ENCODE measurements around the gene RANBP10. TPM values are rescaled to one million over a fixed set of nuclear protein-coding genes. Genes with fewer than 3 reads are reported as not detected.

RANBP10 gene
- total and polyA plus RNA-seq, 2 experiments from 2014 or later: 9.0 to 13.6 TPM

DNA sequence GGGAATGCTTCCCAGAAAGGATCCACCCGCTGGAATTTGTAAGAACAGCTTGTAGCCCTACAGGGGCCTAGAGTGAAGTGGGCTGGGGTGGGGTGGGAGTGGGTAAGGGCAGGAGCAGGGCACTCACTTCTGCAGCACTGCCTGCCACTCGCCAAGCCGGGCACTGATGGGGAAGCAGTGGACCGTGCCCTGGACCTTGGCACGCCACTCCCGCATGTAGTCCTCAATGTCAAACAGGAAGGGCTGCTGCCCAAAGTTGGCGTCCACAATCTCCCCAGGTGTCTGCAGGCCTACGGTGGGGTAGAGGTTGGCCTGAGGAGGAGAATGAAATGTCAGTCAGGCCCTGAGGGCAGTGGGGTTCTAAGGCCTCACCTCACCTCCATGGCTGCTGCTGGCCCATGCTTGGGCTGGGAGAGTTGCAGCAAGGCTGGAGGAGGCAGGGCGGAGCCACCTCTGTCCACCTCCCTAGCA lies 71.6 kb downstream of the RANBP10 start (continued):
- TF ChIP-seq, protein P1, sequence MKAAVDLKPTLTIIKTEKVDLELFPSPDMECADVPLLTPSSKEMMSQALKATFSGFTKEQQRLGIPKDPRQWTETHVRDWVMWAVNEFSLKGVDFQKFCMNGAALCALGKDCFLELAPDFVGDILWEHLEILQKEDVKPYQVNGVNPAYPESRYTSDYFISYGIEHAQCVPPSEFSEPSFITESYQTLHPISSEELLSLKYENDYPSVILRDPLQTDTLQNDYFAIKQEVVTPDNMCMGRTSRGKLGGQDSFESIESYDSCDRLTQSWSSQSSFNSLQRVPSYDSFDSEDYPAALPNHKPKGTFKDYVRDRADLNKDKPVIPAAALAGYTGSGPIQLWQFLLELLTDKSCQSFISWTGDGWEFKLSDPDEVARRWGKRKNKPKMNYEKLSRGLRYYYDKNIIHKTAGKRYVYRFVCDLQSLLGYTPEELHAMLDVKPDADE (IDR thresholded peaks at IDR 0.05): no peak
- TF ChIP-seq EZH2 (IDR thresholded peaks at IDR 0.05; ENCODE audit: low read depth, unreplicated experiment) (no peak), ZNF114 (CRISPR knock-in tag; IDR thresholded peaks at IDR 0.05) (no peak), STAT1 (IDR thresholded peaks at IDR 0.05; ENCODE audit: unreplicated experiment) (no peak), EZH2phosphoT487 (IDR thresholded peaks at IDR 0.05; ENCODE audit: unreplicated experiment) (no peak), POLR2AphosphoS5 (IDR thresholded peaks at IDR 0.05; ENCODE audit: low read depth) (no peak)
- TF ChIP-seq, protein P2, sequence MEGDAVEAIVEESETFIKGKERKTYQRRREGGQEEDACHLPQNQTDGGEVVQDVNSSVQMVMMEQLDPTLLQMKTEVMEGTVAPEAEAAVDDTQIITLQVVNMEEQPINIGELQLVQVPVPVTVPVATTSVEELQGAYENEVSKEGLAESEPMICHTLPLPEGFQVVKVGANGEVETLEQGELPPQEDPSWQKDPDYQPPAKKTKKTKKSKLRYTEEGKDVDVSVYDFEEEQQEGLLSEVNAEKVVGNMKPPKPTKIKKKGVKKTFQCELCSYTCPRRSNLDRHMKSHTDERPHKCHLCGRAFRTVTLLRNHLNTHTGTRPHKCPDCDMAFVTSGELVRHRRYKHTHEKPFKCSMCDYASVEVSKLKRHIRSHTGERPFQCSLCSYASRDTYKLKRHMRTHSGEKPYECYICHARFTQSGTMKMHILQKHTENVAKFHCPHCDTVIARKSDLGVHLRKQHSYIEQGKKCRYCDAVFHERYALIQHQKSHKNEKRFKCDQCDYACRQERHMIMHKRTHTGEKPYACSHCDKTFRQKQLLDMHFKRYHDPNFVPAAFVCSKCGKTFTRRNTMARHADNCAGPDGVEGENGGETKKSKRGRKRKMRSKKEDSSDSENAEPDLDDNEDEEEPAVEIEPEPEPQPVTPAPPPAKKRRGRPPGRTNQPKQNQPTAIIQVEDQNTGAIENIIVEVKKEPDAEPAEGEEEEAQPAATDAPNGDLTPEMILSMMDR (conservative IDR thresholded peaks at IDR 0.05; ENCODE audit: low read depth in 2 of 2): no peak

DNA sequence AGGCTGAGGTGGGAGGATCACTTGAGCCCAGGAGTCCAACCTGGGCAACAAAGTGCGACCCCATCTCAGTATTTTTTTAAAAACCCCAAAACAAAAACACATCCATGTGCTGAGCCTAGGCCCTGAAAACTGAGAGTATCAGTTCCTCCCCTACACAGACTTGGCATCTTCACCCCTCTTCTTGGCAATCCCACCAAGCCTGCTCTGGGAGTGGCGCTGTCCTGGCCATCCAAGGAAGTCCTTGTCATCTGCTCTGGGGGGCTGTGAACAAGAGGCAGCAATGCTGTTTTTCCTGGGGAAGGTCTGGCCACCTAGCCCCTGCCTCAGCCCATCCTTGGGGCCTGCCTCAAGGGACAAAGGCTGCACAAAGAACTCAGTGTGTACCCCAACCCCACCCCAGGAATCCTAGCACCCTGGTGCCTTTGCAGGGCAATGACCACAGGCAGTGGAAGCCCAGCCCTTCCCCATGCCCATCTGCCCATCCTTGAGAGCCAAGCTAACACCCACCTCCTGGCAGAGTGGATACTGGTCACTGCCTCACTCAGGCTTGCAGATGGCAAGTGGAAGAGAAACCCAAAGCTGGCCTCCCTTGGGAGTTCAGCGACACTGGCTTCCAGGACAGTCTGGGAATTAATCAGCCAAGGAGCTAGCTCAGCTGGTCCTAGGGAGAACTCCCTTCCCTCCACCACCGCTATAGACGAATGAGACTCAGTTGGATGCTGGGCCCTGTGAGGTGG lies 72.5 kb downstream of the RANBP10 start:
- Mint-ChIP-seq H3K4me1 (no peaks in the 10 kb centered on the region), H3K36me3 (ENCODE audit: low read depth) (peaks cover 10% of the 10 kb centered on the region), H3K4me3 (no peak overlapping the region), H3K27ac (no peak overlapping the region), H3K27me3 (ENCODE audit: insufficient read depth, low read depth, poor library complexity) (peaks cover 1% of the 10 kb centered on the region), H3K9me3 (no peaks in the 10 kb centered on the region; the same call in 2 of the 3 replicates)
- Histone ChIP-seq H3K36me3 (ENCODE audit: insufficient read depth) (no peaks in the 10 kb centered on the region), H2AFZ (no peak overlapping the region), H3K4me3 (no peak overlapping the region), H3K79me2 (replicated peaks; ENCODE audit: insufficient read depth) (no peaks in the 10 kb centered on the region), H3F3A (replicated peaks; ENCODE audit: low read depth) (no peaks in the 10 kb centered on the region), H4K20me1 (replicated peaks; ENCODE audit: insufficient read depth) (no peaks in the 10 kb centered on the region), H3K9me2 (ENCODE audit: insufficient read depth) (no peaks in the 10 kb centered on the region), H3K4me1 (ENCODE audit: insufficient read depth) (no peaks in the 10 kb centered on the region), H3K27ac (ENCODE audit: low read depth) (no peak overlapping the region), H3K27me3 (ENCODE audit: insufficient read depth) (no peaks in the 10 kb centered on the region), H3K4me2 (no peak overlapping the region)
- ATAC-seq (no peak), DNase-seq (ENCODE audit: low spot score) (no peak)
- TF ChIP-seq STAT1 (IDR thresholded peaks at IDR 0.05; ENCODE audit: unreplicated experiment) (no peak), EZH2 (IDR thresholded peaks at IDR 0.05; ENCODE audit: low read depth, unreplicated experiment) (no peak), JUNB (IDR thresholded peaks at IDR 0.05; ENCODE audit: unreplicated experiment) (no peak), ZNF331 (CRISPR knock-in tag; IDR thresholded peaks at IDR 0.05; ENCODE audit: low read depth) (no peak), CREB1 (CRISPR knock-in tag; IDR thresholded peaks at IDR 0.05; ENCODE audit: low read depth) (no peak), POLR2AphosphoS5 (IDR thresholded peaks at IDR 0.05; ENCODE audit: low read depth) (no peak), ZNF114 (CRISPR knock-in tag; IDR thresholded peaks at IDR 0.05) (no peak)
- TF ChIP-seq, protein P1 (IDR thresholded peaks at IDR 0.05): no peak
- TF ChIP-seq, protein P2 (conservative IDR thresholded peaks at IDR 0.05; ENCODE audit: low read depth in 2 of 2): no peak
